GM10847 (cell line): ENCODE data around the gene ABCG4.

Source experiments
- POLR2A ChIP-seq: IDR thresholded peaks from 2 replicates; pipeline ENCODE4 v1.6.1; 2011; ENCODE audit not compliant: insufficient read length; ENCODE audit errors: extremely low read depth

ABCG4 gene

DNA sequence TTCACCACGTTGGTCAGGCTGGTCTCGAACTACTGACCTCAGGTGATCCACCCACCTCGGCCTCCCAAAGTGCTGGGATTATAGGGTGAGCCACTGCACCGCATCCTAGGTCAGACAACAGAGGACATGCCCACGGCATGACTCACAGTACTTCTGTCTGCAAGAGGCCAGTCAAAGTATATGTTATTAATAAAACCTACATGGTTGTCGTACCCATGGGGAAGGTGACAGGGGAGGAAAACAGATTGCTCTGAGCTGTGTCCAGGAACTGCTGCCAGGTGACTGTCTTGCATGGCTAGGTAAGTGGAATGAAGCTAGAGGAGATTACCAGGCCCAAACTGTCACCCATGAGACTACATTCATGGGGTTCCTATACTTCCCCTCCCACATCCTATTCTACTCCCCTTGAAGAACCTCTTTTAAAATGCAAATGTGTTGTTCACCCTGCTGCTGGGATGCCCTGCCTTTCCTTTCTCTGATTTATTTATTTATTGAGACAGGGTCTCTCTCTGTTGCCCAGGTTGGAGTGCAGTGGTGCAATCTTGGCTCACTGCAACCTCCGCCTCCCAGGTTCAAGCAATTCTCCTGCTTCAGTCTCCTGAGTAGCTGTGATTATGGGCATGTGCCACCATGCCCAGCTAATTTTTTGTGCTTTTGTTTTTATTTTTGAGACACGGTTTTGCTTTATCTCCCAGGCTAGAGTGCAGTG is 17.7 kb downstream of the ABCG4 start:
- no peak for TF ChIP-seq POLR2A

DNA sequence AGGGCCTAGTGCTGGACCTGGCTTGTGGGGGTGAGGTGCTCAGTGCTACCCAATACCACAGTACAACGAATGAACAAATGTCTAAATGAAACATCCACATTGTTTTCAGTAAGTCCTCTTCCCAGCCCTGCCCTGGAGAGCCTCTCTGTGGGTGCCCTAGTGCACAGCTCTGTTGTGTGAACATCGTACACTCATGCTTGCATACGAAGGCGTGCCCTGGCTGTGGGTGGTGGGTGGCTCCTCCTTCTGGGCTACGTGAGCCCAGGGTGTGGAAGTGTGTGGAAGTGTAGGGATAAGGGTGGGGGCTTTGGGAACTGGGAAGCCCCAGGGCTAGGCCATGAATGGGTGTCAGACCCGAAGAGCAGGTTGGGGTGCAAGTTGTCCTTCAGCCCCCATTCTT is 19.1 kb downstream of the ABCG4 start:
- no peak for TF ChIP-seq POLR2A

DNA sequence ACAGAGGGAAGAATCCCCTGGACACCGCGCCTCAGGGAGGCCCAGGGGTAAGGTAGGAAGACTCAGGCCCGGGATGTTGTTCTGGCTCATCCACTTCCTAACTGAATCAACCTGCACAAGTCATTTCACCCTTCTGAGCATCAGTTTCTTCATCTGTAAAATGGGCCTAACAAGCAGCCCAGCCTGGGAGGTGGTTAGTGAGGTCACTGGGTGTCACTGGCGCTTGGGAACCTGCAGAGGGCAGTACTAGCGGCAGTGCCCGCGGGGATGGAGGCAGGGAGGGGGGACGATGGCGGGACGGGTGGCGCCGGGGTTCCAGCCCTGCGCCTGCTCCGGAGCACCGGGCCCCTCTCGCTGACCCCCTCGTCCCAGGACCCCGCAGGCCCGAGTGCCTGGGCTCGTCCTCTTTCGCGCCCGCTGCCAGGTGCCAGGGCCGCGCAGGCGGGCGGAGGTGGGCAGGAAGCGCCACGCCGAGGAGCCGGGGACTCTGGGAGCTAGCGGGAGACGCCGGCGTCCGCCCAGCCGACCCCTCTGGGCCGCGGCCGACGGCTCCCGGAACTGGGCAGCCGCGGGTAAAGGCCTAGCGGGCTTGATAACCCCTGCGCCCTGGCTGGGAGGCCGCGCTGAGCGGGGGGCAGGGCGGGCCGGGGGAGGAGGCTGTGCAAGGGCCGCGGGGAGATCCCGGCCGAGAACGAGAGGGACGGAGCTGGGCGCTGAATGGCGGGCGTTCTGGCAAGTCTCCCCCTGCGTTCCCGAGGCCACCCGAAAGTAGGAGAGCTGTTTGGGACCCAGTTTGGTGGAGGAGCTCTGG is 19.8 kb downstream of the ABCG4 start, which contains the start of gene NLRX1:
NLRX1 (plus strand) TSS at position 255 of the 811 bp plus-strand sequence. CDS start 2,679 bp downstream, outside the sequence.
- peak; percentile 66 for TF ChIP-seq POLR2A

DNA sequence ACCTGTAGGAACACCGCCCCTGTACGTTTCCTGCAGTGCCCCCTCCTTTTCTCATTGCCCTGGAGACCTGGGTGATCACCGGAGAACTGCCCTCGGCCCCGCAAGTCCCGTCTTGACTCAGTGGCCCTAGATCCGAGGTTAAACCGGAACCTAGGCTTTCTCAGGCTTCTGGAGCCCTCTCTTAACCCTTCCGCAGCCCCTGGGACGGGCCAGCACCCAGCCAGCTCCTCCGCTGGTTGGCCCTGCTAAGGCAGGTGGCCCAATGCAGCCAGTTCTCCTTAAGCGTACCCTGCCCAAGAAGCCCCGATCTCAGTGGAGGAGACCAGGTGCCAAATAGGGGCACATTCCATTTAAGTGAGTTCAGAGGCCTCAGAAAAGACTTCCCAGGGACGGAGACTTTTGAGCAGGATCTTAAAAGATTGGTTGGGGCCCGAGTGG is 20.4 kb downstream of the ABCG4 start:
- TF ChIP-seq POLR2A, result no peak

DNA sequence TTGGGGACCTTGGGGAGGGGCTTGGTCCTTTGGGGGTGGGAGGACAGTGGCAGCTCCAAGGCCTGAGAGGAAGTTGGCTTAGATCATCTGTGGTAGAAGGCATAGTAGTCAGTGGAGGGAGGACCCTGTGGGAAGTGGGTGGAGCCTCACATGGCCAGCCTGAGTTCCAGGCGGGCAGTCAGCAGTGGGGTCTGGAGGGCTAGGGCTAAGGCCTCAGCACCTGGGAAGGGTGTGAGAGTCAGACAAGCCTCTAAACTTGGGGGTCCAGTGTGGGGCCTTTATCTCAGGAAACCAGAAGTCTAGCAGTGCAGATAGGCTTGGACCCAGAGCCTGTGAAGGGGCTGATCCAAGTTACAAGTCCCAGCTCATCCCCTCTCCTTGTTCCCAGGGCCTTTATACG is 23.7 kb downstream of the ABCG4 start:
- no peak for TF ChIP-seq POLR2A

DNA sequence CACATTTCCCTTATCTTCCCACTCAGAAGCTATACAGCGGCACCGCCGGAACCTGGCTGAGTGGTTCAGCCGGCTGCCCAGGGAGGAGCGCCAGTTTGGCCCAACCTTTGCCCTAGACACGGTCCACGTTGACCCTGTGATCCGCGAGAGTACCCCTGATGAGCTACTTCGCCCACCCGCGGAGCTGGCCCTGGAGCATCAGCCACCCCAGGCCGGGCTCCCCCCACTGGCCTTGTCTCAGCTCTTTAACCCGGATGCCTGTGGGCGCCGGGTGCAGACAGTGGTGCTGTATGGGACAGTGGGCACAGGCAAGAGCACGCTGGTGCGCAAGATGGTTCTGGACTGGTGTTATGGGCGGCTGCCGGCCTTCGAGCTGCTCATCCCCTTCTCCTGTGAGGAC is 24.6 kb downstream of the ABCG4 start:
- TF ChIP-seq POLR2A, result no peak

DNA sequence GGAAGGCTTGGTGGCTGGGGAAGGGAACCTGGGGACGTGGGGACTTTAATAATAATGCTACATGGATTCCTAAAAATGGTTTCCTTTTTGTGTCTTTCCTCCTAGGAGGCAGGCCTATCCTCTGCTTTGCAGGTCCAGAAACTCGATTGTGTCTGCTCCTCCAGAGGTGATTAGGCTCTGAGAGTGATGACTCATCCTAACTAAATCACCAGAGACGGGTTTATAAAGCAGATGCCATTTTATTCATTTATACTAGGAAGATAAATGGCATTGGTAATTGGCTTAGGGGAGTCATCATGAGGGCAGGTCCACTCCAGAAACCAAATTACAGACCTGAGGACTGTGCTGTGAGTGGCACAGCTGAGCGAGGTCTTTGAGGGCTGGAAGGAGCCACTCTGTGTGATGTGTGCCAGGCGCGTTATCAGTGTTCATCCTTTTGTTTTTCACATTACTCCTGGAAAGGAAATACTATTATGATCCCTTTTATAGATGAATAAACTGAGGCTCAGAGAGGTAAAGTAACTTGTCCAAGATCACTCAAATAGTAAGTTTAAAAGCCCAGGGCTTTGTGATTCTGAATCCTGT is 26.7 kb downstream of the ABCG4 start:
- TF ChIP-seq POLR2A, result no peak

DNA sequence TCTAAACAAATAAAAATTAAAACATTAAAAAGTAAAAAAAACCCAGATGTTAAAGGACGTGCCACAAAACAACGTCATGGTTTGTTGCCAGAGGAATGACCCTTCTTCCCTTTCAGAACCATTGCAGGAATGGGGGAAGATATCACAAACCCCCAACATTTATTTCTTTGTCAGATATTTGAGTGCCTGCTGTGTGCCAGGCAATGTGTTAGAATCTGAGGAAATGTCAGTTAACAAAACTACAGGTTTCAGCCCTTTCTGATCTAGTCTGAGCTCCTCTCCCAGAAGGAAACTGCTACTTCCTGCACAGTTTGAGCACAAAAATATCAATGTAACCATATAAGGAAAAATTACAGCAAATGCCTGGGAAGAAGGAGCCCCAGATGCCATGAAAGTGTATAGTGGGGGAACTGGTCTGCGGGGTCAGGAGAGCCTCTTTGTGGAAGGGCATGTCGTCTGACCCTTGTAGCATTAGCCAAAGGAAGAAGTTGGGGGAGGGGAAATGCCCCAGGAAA is 29.4 kb downstream of the ABCG4 start:
- TF ChIP-seq POLR2A, result no peak

DNA sequence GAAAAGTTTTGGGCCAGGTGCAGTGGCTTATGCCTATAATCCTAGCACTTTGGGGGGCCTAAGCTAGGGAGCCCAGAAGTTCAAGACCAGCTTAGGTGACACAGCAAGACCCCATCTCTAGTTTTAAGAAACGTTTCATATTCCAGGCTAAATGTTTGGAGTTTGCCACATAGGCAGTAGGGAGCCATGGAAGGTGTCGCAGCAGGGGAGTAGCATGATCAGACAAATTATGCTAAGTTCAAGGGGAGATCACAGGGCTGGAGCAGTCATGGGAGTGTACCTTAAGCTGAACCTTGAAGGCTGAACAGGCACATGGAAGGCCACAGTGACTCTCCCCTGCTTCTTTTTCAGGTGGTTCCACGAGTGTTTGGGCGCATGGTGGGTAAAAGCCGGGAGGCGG is 30.5 kb downstream of the ABCG4 start:
- TF ChIP-seq POLR2A, result no peak

DNA sequence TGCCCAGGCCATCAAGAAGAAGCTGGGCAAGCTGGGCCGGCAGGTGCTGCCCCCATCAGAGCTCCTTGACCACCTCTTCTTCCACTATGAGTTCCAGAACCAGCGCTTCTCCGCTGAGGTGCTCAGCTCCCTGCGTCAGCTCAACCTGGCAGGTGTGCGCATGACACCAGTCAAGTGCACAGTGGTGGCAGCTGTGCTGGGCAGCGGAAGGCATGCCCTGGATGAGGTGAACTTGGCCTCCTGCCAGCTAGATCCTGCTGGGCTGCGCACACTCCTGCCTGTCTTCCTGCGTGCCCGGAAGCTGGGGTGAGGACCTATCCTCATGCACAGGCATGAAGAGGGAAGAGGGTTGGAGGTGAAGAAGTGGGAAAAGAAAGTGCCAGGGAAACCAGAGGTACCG is 31.1 kb downstream of the ABCG4 start:
- TF ChIP-seq POLR2A, result no peak

DNA sequence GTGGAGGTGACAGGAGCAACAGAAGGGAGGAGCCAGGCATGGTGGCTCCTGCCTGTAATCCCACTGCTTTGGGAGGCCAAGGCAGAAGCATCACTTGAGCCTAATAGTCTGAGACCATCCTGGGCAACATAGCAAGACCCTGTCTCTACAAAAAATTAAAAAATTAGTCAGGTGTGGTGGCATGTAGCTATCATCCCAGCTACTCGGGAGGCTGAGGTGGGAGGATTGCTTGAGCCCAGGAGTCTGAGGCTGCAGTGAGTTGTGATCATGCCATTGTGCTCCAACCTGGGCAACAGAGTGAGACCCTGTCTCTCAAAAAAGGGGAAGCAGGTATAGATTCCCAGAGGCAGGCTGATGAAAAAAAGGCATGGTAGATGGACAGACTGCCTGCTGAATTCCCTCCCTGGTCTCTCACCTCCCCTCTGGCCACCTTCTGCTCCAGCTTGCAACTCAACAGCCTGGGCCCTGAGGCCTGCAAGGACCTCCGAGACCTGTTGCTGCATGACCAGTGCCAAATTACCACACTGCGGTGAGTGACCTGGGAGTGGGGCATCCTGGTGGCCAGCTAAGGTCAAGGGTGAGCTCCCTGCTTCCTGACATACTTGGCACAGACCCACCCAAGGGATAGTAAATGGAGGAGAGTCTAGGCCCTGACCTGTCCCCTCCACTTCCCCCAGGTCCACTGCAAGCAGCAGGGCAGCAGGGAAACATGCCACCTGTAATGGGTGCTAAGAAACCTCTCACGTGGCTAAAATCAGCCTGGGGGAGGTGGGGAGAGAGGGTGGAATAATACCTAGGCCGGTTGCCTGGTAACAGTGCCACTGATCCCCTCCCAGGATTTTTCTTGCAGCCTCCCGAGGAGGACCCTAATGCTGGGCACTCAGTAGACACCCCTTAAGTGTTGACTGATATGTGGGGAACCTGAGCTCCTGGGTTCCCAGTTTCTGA is 32.2 kb downstream of the ABCG4 start:
- no peak for TF ChIP-seq POLR2A

DNA sequence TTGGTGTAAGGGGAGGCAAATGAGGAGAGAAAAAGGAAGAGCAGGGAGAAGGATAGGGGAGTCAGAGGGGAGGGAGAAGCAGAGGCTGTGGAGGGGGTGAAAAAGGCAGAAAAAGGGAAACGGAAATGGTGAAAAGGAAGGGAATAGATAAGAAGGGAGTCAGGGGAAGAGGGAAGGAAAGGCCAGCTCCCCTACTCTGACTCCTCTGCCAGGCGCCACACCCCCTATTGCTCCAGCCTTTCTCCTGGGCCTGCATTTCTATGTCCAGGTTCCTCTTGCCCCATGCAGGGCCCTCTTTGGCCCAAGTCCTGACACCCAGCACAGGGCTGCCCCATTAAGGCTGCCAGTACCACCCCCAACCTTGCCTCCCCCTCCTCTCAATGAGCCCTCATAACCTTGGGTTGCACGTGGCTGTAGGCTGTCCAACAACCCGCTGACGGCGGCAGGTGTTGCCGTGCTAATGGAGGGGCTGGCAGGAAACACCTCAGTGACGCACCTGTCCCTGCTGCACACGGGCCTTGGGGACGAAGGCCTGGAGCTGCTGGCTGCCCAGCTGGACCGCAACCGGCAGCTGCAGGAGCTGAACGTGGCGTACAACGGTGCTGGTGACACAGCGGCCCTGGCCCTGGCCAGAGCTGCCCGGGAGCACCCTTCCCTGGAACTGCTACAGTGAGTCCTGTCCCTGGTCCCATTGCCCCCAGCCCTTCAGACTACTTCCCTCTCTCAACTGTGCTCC is 33.0 kb downstream of the ABCG4 start:
- no peak for TF ChIP-seq POLR2A

DNA sequence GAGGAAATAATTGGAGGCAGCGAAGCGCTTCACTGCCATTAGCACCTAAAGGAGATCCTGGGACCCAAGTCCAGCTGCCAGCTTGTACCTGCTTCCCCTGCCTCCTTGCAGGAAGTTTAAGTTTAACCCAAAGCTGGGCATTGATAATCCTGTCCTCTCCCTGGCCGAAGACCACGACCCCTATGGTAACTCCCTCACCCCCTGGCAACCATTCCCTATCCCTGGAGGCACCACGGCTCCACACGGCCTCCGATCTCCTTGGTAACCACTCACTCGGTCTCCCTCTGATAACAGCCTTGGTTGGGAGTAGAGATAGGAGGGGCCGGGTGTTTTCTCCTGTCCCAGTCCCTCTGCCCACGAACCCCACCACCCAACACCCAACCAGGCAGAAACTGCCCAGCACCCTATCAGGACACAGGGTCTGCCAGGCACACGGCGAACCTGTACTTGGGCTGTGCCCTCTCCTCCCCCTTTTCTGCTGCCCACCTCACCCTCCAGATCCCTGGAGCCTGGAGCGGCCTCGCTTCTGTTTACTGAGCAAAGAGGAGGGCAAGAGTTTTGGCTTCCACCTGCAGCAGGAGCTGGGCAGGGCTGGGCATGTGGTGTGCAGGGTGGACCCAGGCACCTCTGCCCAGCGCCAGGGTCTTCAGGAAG is 37.3 kb downstream of the ABCG4 start:
- TF ChIP-seq POLR2A, result no peak
